Panc1 (cell line): Measurements from ENCODE around the gene STK32C.

Experiments
- POLR2AphosphoS5 ChIP-seq: IDR thresholded peaks from 2 replicates; pipeline ENCODE4 v1.6.1; 2012; ENCODE audit warnings: mild to moderate bottlenecking, low read depth, low read length, moderate library complexity
- SIN3A ChIP-seq: IDR thresholded peaks from 2 replicates; pipeline ENCODE4 v1.6.1; 2012; ENCODE audit warnings: low read depth, mild to moderate bottlenecking, low read length, moderate library complexity, borderline replicate concordance; ENCODE audit not compliant: insufficient read depth
- TF ChIP-seq, protein P1 (sequence below): fragments of 450-650 bp; IDR thresholded peaks from 2 replicates; pipeline ENCODE4 v1.5.1; 2017; ENCODE audit warnings: mild to moderate bottlenecking

DNA sequence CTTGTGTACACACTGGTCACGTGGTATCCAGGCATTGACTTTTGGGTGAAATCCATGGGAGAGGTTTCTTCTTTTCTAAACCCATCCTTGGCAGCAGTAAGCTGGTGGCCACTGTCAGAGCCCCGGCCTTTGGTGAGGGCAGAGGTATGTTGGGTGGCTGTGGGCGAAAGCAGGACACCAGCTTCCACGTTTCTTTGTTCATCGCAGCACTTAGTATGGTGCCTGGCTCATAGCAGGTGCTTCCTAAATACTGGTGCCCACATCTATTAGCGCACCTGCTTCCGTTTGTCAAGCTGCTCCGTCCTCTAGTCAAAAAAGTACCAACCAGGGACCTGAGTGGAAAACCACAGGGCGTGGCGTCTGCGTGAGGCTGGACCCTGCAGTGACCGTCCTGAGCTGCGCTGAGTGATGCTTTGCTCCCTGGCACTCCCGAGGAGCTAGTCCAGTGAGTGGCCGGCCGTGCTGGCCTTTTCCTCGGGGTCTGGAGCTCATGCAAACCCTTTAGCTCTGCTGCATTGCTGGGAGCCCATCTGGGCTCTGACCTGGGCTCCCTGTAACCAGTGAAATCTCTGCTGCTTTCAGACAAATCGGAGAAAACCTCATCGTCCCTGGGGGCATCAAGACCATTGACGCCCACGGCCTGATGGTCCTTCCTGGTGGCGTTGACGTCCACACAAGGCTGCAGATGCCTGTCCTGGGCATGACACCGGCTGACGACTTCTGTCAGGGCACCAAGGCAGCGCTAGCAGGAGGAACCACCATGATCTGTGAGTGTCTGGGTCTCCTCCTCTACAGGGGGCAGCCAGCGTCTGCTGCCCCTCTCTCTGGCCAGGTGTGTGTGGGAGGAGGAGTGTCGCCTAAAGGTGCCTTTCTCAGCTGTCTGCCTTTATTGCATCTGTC, 115.4 kb downstream of the STK32C start:
- TF ChIP-seq SIN3A (no peak), POLR2AphosphoS5 (no peak)
- TF ChIP-seq, protein P1, sequence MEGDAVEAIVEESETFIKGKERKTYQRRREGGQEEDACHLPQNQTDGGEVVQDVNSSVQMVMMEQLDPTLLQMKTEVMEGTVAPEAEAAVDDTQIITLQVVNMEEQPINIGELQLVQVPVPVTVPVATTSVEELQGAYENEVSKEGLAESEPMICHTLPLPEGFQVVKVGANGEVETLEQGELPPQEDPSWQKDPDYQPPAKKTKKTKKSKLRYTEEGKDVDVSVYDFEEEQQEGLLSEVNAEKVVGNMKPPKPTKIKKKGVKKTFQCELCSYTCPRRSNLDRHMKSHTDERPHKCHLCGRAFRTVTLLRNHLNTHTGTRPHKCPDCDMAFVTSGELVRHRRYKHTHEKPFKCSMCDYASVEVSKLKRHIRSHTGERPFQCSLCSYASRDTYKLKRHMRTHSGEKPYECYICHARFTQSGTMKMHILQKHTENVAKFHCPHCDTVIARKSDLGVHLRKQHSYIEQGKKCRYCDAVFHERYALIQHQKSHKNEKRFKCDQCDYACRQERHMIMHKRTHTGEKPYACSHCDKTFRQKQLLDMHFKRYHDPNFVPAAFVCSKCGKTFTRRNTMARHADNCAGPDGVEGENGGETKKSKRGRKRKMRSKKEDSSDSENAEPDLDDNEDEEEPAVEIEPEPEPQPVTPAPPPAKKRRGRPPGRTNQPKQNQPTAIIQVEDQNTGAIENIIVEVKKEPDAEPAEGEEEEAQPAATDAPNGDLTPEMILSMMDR: no peak
